Stomach (tissue), 9 donors: ENCODE results near the gene PTPMT1. TPM values are rescaled to one million over a fixed set of nuclear protein-coding genes. Genes with fewer than 3 reads are reported as not detected.

Experiments used
- DNase-seq, 2 donors: peaks; one replicate each; pipeline versions ENCODE4 v3.0.0 to v3.0.0-alpha.2; 2013 to 2019
- H3K27ac ChIP-seq, 5 donors: fragments of 200-600 bp in 4 of 5; sonication (generic) in 4 of 5; one replicate each; pipeline ENCODE4 v1.5.1; 2013 to 2019; ENCODE audit warnings: mild to moderate bottlenecking in 1 of 5, moderate library complexity in 1 of 5
- H3K27me3 ChIP-seq, 3 donors: fragments of 200-600 bp; sonication (generic); one replicate each; pipeline ENCODE4 v1.5.1; 2017 to 2019; ENCODE audit warnings: mixed run types in 1 of 3
- H3K36me3 ChIP-seq, 4 donors: fragments of 200-600 bp; sonication (generic); 1 replicate in 3 of 4; 2 replicates in 1 of 4; pipeline ENCODE4 v1.5.1; 2016 to 2019
- H3K4me1 ChIP-seq, 4 donors: fragments of 200-600 bp; sonication (generic); one replicate each; pipeline ENCODE4 v1.5.1; 2016 to 2019
- H3K4me3 ChIP-seq, 4 donors: fragments of 200-600 bp; sonication (generic) in 3 of 4; one replicate each; pipeline ENCODE4 v1.5.1; 2016 to 2019; ENCODE audit warnings: mild to moderate bottlenecking in 1 of 4
- H3K9me3 ChIP-seq, 4 donors: fragments of 200-600 bp; sonication (generic); one replicate each; pipeline ENCODE4 v1.5.1; 2016 to 2019
- CTCF ChIP-seq, 7 experiments: fragments of 450-650 bp in 4 of 7; fragments of 200-600 bp in 3 of 7; sonication (generic) in 3 of 7; IDR thresholded peaks; one replicate each; pipeline ENCODE4 v1.5.1; 2016 to 2019; ENCODE audit warnings: antibody characterized with exemption in 7 of 7, control low read depth in 2 of 7, mild to moderate bottlenecking in 1 of 7
- EP300 ChIP-seq: sonication (generic); formaldehyde crosslinking; IDR thresholded peaks from one replicate; pipeline ENCODE4 v1.6.1; 2017; ENCODE audit warnings: antibody characterized with exemption
- POLR2A ChIP-seq, 4 donors: fragments of 450-650 bp; IDR thresholded peaks; one replicate each; pipeline ENCODE4 v1.6.1; 2016; ENCODE audit warnings: antibody characterized with exemption in 4 of 4, control low read depth in 2 of 4, mild to moderate bottlenecking in 1 of 4, moderate library complexity in 1 of 4
- POLR2AphosphoS5 ChIP-seq, 3 donors: sonication (generic); formaldehyde crosslinking; IDR thresholded peaks; one replicate each; pipeline ENCODE4 v1.6.1; 2016; ENCODE audit warnings: antibody characterized with exemption in 3 of 3
- WGBS, 5 donors: extraction: QIAGEN DNeasy Blood & Tissue Kit in 3 of 5; methylation state at CpG; one replicate each; pipeline versions ENCODE4 v1.1.5 to v1.1.7; 2013 to 2018; 5-methylcytosine and 5-hydroxymethylcytosine counted together
- intact Hi-C: fragments of 100-400 bp; cut with DNase I; formaldehyde crosslinking; loops from one replicate; pipeline ENCODE4 v1.15.1; 2023; ENCODE audit warnings: low total_unique reads
- polyA plus RNA-seq, 3 donors: library from polyadenylated mRNA; stranded (reverse); fragments of 200-250 nt; gene quantifications; one replicate each; pipeline ENCODE4 v1.2.3, GENCODE V29; 2013
- total RNA-seq, 5 donors: library from RNA; depleted of rRNA; stranded (reverse); fragments of >200 nt; gene quantifications; one replicate each; pipeline versions ENCODE4 v1.1.0 to v1.2.3, GENCODE V29; 2014 to 2016
- donor health status: healthy with polysubstance abuse.
- donor health status: Bipolar disorder and iron deficiency.
- donor health status: healthy.

The PTPMT1 gene
- total and polyA plus RNA-seq, 8 donors, result 36.4 to 126 (median 58.8) TPM

- DNase-seq, result peak; percentile 33 to 35
- Histone ChIP-seq H3K27ac (peak overlapping the region; percentile 80 to 89 (median 87)), H3K4me3 (peak overlapping the region; percentile 81 to 95 (median 92)), H3K36me3 (peaks cover 0 to 32% (median 23%) of the 10 kb centered on the region in 4 donors), H3K9me3 (no peaks in the 10 kb centered on the region), H3K27me3 (no peaks in the 10 kb centered on the region), H3K4me1 (peaks cover 5 to 33% (median 19%) of the 10 kb centered on the region in 4 donors)
- intact Hi-C loops, result no loop called here
- TF ChIP-seq POLR2A (IDR thresholded peaks at IDR 0.05) (no peak), EP300 (no peak), CTCF (IDR thresholded peaks at IDR 0.05) (no peak), POLR2AphosphoS5 (IDR thresholded peaks at IDR 0.05) (no peak)
- WGBS, 5 donors, result 18 to 37% (median 21%) methylated on average over 17 of the region's 17 CpGs
Observed at GRCh38 chr11:47566149-47566698, 825 bp downstream of the PTPMT1 start.

- H3K9me3 ChIP-seq, result no peaks in the 10 kb centered on the region
- H3K27me3 ChIP-seq, result no peaks in the 10 kb centered on the region
- H3K36me3 ChIP-seq, result peaks cover 15 to 66% (median 58%) of the 10 kb centered on the region in 4 donors
- no peak for TF ChIP-seq CTCF (IDR thresholded peaks at IDR 0.05)
- no peak for TF ChIP-seq POLR2A (IDR thresholded peaks at IDR 0.05)
- no peak for TF ChIP-seq EP300
- no peak for TF ChIP-seq POLR2AphosphoS5 (IDR thresholded peaks at IDR 0.05)
- H3K4me1 ChIP-seq, result peaks cover 5 to 49% (median 22%) of the 10 kb centered on the region in 4 donors
- H3K27ac ChIP-seq, result no peak overlapping the region
- no peak overlapping the region for H3K4me3 ChIP-seq
- DNase-seq, result no peak
- 94 to 99% (median 97%) methylated on average over 6 to 7 of the region's 7 CpGs for WGBS, 5 donors
- intact Hi-C loops, result no loop called here
Observed at GRCh38 chr11:47569646-47570045, 4.2 kb downstream of the PTPMT1 start.

GRCh38 chr11:47570651-47571356 is 5.4 kb downstream of the PTPMT1 start:
- H3K4me1 ChIP-seq, result peaks cover 0 to 43% (median 16%) of the 10 kb centered on the region in 4 donors
- intact Hi-C loops, result no loop called here
- WGBS, 5 donors, result 74 to 91% (median 88%) methylated on average over 3 of the region's 3 CpGs
- H3K9me3 ChIP-seq, result no peaks in the 10 kb centered on the region
- H3K4me3 ChIP-seq, result no peak overlapping the region
- H3K36me3 ChIP-seq, result peaks cover 22 to 78% (median 69%) of the 10 kb centered on the region in 4 donors
- H3K27me3 ChIP-seq, result no peaks in the 10 kb centered on the region
- no peak for DNase-seq
- H3K27ac ChIP-seq, result no peak overlapping the region
- TF ChIP-seq POLR2AphosphoS5 (IDR thresholded peaks at IDR 0.05) (no peak), CTCF (IDR thresholded peaks at IDR 0.05) (no peak), EP300 (no peak), POLR2A (IDR thresholded peaks at IDR 0.05) (no peak)

- Histone ChIP-seq H3K4me3 (no peak overlapping the region), H3K36me3 (peaks cover 22 to 83% (median 74%) of the 10 kb centered on the region in 4 donors), H3K4me1 (peaks cover 0 to 39% (median 15%) of the 10 kb centered on the region in 4 donors), H3K27ac (no peak overlapping the region), H3K27me3 (no peaks in the 10 kb centered on the region), H3K9me3 (no peaks in the 10 kb centered on the region)
- 75 to 89% (median 87%) methylated on average over 4 of the region's 4 CpGs for WGBS, 5 donors
- DNase-seq, result no peak
- TF ChIP-seq POLR2A (IDR thresholded peaks at IDR 0.05) (no peak), CTCF (IDR thresholded peaks at IDR 0.05) (no peak), EP300 (no peak), POLR2AphosphoS5 (IDR thresholded peaks at IDR 0.05) (no peak)
- intact Hi-C loops, result no loop called here
Observed at GRCh38 chr11:47571357-47571729, 5.9 kb downstream of the PTPMT1 start.
